B cell (primary cell): ENCODE measurements around the gene PIM1. TPM values are rescaled to one million over a fixed set of nuclear protein-coding genes. Genes with fewer than 3 reads are reported as not detected.

ENCODE experiments used
- ATAC-seq: fragments of 200-7000 bp; cut with Tn5 transposase; one replicate; pipeline ENCODE4 v1.10.0; 2021; ENCODE audit warnings: low read depth, mild to moderate bottlenecking, moderate number of reproducible peaks, moderate library complexity
- CTCF ChIA-PET: fragments of 350-600 bp; sonication (Branson Sonifier 250); formaldehyde crosslinking; loops from one replicate; lab custom pipeline; 2021; ENCODE audit warnings: antibody characterized with exemption, inconsistent platforms; lab: Charles Lee
- POLR2A ChIA-PET: fragments of 350-600 bp; sonication (Branson Sonifier 250); formaldehyde crosslinking; loops from one replicate; lab custom pipeline; 2021; ENCODE audit warnings: antibody characterized with exemption; lab: Charles Lee
- DNase-seq: peaks from one replicate; pipeline ENCODE4 v3.0.0; 2013
- H2AFZ ChIP-seq: 2 replicates; pipeline ENCODE4 v1.6.1; 2012; ENCODE audit warnings: mild to moderate bottlenecking, low read depth, low read length; ENCODE audit not compliant: insufficient read depth, poor library complexity, severe bottlenecking
- H3K27ac ChIP-seq, 2 donors: 1 replicate in 1 of 2; 2 replicates in 1 of 2; pipeline ENCODE4 v1.5.1; 2012 to 2013; ENCODE audit warnings: low read length in 2 of 2, mild to moderate bottlenecking in 2 of 2, moderate library complexity in 1 of 2
- H3K27me3 ChIP-seq, 4 experiments: fragments of 200-600 bp in 1 of 4; sonication (generic) in 1 of 4; replicated peaks in 1 of 4; 1 replicate in 2 of 4; 2 replicates in 2 of 4; pipeline versions ENCODE4 v1.6.1 to v1.7.0; 2013 to 2016; ENCODE audit warnings: low read length in 3 of 4, mild to moderate bottlenecking in 2 of 4, mixed read lengths in 1 of 4, moderate library complexity in 1 of 4; ENCODE audit not compliant: insufficient read depth in 4 of 4, control insufficient read depth in 3 of 4; ENCODE audit errors: control extremely low read depth in 1 of 4
- H3K36me3 ChIP-seq, 2 experiments: replicated peaks in 1 of 2; 1 replicate in 1 of 2; 2 replicates in 1 of 2; pipeline versions ENCODE4 v1.6.1 to v1.7.1; 2013; ENCODE audit warnings: low read length in 1 of 2; ENCODE audit not compliant: insufficient read depth in 2 of 2, control insufficient read depth in 1 of 2; ENCODE audit errors: control extremely low read depth in 1 of 2, extremely low read depth in 1 of 2
- H3K4me1 ChIP-seq, 2 donors: fragments of 200-600 bp in 1 of 2; sonication (generic) in 1 of 2; 1 replicate in 1 of 2; 2 replicates in 1 of 2; pipeline versions ENCODE4 v1.5.1 to v1.6.1; 2013 to 2017; ENCODE audit warnings: low read length in 2 of 2; ENCODE audit not compliant: control insufficient read depth in 2 of 2, insufficient read depth in 2 of 2
- H3K4me2 ChIP-seq: replicated peaks from 2 replicates; pipeline ENCODE3; 2012; ENCODE audit warnings: mild to moderate bottlenecking, low read depth, low read length; ENCODE audit not compliant: poor library complexity, severe bottlenecking
- H3K4me3 ChIP-seq, 5 experiments: fragments of 200-600 bp in 1 of 5; sonication (generic) in 1 of 5; 1 replicate in 3 of 5; 2 replicates in 2 of 5; pipeline versions ENCODE4 v1.5.1 to v1.7.0; 2011 to 2016; ENCODE audit warnings: low read length in 4 of 5, mild to moderate bottlenecking in 4 of 5, low read depth in 2 of 5, control low read depth in 1 of 5, moderate library complexity in 1 of 5; ENCODE audit not compliant: insufficient read depth in 1 of 5; ENCODE audit errors: control extremely low read depth in 1 of 5, extremely low read depth in 1 of 5
- H3K79me2 ChIP-seq: fragments of 200-600 bp; sonication (generic); one replicate; pipeline ENCODE4 v1.6.0; 2016; ENCODE audit warnings: low read length; ENCODE audit not compliant: control insufficient read depth, insufficient read depth
- H3K9ac ChIP-seq: fragments of 200-600 bp; sonication (generic); 2 replicates; pipeline ENCODE4 v1.6.1; 2017; ENCODE audit warnings: mild to moderate bottlenecking, low read length, moderate library complexity
- H3K9me3 ChIP-seq, 3 donors: one replicate each; pipeline versions ENCODE4 v1.6.1 to v1.7.1; 2013; ENCODE audit warnings: low read length in 2 of 3; ENCODE audit not compliant: control insufficient read depth in 2 of 3, insufficient read depth in 1 of 3; ENCODE audit errors: control extremely low read depth in 1 of 3
- H4K20me1 ChIP-seq: 2 replicates; pipeline ENCODE4 v1.6.0; 2012; ENCODE audit warnings: mild to moderate bottlenecking, low read length; ENCODE audit not compliant: insufficient read depth, control insufficient read depth, poor library complexity, severe bottlenecking
- H3K27ac Mint-ChIP-seq: one replicate; pipeline ENCODE4 v1.8.0; 2021; ENCODE audit warnings: mixed read lengths
- H3K27me3 Mint-ChIP-seq: one replicate; pipeline ENCODE4 v1.8.0; 2021; ENCODE audit warnings: mixed read lengths
- H3K4me1 Mint-ChIP-seq: one replicate; pipeline ENCODE4 v1.8.0; 2021; ENCODE audit warnings: mixed read lengths
- H3K4me3 Mint-ChIP-seq: one replicate; pipeline ENCODE4 v1.8.0; 2021; ENCODE audit warnings: mixed read lengths
- H3K9me3 Mint-ChIP-seq: one replicate; pipeline ENCODE4 v1.8.0; 2022; ENCODE audit warnings: mixed read lengths; ENCODE audit not compliant: insufficient read depth
- EZH2 ChIP-seq: IDR thresholded peaks from 2 replicates; pipeline ENCODE4 v1.6.1; 2012; ENCODE audit warnings: borderline replicate concordance, low read depth, mild to moderate bottlenecking, moderate library complexity, low read length; ENCODE audit not compliant: insufficient read depth, poor library complexity, severe bottlenecking
- WGBS: methylation state at CpG from one replicate; pipeline ENCODE4 v1.1.5; 2013; ENCODE audit warnings: missing lambda C conversion rate; ENCODE audit not compliant: insufficient coverage; 5-methylcytosine and 5-hydroxymethylcytosine counted together
- intact Hi-C: fragments of 100-400 bp; cut with micrococcal nuclease; formaldehyde crosslinking; loops from one replicate; pipeline ENCODE4 v1.10.0; 2022
- polyA plus RNA-seq: library from polyadenylated mRNA; depleted of rRNA; stranded (reverse); fragments of >200 nt; gene quantifications from 2 replicates; pipeline ENCODE4 v1.2.3, GENCODE V29; 2012
- total RNA-seq, 2 donors: library from RNA; stranded (reverse); fragments of 120-200 nt in 1 of 2; gene quantifications; 1 replicate in 1 of 2; 2 replicates in 1 of 2; pipeline versions ENCODE4 v1.2.3 to v1.2.4, GENCODE V29; 2013 to 2022
- TF ChIP-seq, protein P1 (sequence below): fragments of 200-600 bp; IDR thresholded peaks from one replicate; pipeline ENCODE4 v1.8.0; 2022; ENCODE audit warnings: antibody characterized with exemption, mild to moderate bottlenecking

PIM1 gene
- total and polyA plus RNA-seq, 2 donors (not counting 1 experiment from before 2014, with no cell fraction given), result 13.6 to 102 TPM

DNA sequence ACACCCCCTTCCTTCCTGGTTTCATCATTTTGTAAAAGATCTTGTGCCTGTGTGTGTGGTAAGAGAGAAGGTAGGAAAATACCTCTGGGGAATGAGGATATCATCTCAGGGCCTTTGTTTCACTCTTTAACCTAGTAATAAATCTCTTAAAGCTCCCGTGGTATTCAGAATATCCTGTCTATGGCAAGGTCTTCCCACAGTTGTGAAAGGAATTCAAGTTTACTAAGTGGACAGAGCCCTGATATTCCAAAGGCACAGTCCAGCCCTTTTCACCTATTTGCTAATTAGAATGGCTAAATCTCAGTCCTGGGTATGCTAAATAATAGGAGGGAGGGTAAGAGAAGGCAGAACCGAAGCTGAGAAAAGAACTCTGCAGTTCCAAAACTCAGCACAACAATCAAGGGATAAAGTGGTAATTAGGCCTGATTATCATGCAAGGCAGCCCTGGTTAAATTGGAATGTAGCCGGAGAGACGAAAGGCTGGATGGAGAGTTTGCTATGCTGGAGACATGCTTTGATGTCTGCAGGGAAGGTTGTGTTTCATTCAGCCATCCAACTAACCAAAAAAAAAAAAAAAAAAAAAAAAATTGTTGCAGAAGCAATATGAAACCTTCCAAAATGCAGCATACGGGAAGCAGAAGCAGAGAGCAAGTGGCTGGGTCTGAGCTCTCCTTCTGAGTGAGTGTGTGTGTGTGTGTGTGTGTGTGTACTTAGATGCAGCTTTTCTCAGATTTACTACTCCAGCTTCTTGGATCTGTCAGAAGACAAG lies 28.5 kb upstream of the PIM1 start:
- peaks cover 34% of the 10 kb centered on the region for H3K4me1 Mint-ChIP-seq
- no peak for TF ChIP-seq EZH2
- TF ChIP-seq, protein P1, sequence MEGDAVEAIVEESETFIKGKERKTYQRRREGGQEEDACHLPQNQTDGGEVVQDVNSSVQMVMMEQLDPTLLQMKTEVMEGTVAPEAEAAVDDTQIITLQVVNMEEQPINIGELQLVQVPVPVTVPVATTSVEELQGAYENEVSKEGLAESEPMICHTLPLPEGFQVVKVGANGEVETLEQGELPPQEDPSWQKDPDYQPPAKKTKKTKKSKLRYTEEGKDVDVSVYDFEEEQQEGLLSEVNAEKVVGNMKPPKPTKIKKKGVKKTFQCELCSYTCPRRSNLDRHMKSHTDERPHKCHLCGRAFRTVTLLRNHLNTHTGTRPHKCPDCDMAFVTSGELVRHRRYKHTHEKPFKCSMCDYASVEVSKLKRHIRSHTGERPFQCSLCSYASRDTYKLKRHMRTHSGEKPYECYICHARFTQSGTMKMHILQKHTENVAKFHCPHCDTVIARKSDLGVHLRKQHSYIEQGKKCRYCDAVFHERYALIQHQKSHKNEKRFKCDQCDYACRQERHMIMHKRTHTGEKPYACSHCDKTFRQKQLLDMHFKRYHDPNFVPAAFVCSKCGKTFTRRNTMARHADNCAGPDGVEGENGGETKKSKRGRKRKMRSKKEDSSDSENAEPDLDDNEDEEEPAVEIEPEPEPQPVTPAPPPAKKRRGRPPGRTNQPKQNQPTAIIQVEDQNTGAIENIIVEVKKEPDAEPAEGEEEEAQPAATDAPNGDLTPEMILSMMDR, result no peak

More for the DNA sequence above, 28.5 kb upstream of the PIM1 start:
- H3K27ac ChIP-seq, result no peak overlapping the region
- H3K27me3 Mint-ChIP-seq, result no peaks in the 10 kb centered on the region
- no peak overlapping the region for H3K4me3 Mint-ChIP-seq
- no CpG with 5 or more reads among the region's 5 CpGs for WGBS
- H3K79me2 ChIP-seq, result no peaks in the 10 kb centered on the region
- no peaks in the 10 kb centered on the region for H3K36me3 ChIP-seq
- DNase-seq (no peak), ATAC-seq (no peak)
- POLR2A ChIA-PET, result interaction anchor here (0.7 to 1.1 kb wide), 2 partner anchors 32 to 487 kb away, joined by 3 to 4 read pairs; no protein-coding TSS in a partner anchor
- H3K9me3 Mint-ChIP-seq, result no peaks in the 10 kb centered on the region
- no peak overlapping the region for H2AFZ ChIP-seq
- intact Hi-C loops, result loop anchor here (2.0 kb wide), 1 partner anchor 13 kb away; no protein-coding TSS in a partner anchor
- no peaks in the 10 kb centered on the region for H3K9me3 ChIP-seq
- H3K9ac ChIP-seq, result no peak overlapping the region
- no peaks in the 10 kb centered on the region for H3K27me3 ChIP-seq
- H4K20me1 ChIP-seq, result no peaks in the 10 kb centered on the region
- H3K27ac Mint-ChIP-seq, result peak overlapping the region; percentile 12
- H3K4me2 ChIP-seq, result no peak overlapping the region
- CTCF ChIA-PET, result interaction anchor here (0.9 to 1.5 kb wide), 5 partner anchors 12 to 112 kb away, joined by 3 to 5 read pairs (median 4); no protein-coding TSS in a partner anchor
- H3K4me1 ChIP-seq, result peaks cover 0 to 11% of the 10 kb centered on the region in 2 donors
- no peak overlapping the region for H3K4me3 ChIP-seq
